ENCODE measurements around the gene EGFLAM.
A peak's percentile ranks its signal among the peaks of the same experiment; 100 is the strongest.

Gene EGFLAM

GRCh38 chr5:38417658-38418017 is 159.3 kb downstream of the EGFLAM start:
- no peak for DNase-seq (ENCODE audit: low read depth)

DNA sequence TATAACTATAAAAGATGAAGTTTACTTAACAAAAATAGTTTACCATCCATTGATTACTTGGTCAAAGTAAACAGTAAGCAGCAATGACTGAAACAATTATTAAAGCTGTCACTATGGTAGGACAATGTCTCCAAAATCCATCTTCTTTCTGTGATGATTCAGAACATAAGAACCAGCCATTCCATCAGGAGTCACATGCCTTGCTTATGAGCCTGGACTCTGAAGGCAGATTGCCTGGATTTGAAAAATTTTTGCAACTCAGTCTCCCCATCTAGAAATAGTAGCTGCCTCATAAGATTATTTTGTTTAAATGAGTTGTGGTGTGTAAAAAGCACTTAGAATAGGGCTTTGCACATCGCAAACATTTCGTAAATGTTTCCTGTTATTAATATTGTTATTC is 161.9 kb downstream of the EGFLAM start:
- no peak for DNase-seq (ENCODE audit: low read depth)

DNA sequence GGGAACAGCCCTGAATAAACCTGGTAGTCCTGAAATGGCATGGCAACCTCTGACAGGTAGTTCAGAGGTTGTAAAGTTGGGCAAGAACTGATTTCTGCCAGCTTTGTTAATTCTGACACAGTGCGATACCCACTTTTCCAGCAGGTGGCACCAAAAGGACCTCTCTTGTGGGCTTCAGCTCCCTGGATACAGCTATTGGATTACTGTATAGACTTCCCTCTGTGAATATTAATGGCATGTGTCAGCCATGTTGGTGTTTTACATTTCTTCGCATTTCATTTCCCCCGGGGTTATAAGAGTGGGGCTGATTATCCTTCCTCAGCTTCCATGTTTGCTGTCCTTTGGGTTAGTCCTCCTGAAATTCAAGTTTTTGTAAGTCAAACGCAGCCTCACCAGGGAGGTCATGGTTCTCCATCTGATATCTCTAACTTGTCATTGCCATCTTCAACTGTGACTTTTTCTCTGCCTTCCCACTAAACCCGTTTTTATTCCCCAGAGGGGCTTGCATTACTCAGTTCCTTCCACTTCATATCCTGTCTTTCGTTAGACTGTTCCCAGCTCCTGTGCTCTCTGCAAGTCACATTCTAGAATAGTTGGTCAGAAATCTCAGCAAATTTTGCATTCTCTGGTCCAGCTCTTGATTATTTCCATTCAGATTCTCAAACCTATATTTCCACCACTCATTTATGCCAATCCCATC is 162.5 kb downstream of the EGFLAM start:
- no peak for DNase-seq (ENCODE audit: low read depth)

DNA sequence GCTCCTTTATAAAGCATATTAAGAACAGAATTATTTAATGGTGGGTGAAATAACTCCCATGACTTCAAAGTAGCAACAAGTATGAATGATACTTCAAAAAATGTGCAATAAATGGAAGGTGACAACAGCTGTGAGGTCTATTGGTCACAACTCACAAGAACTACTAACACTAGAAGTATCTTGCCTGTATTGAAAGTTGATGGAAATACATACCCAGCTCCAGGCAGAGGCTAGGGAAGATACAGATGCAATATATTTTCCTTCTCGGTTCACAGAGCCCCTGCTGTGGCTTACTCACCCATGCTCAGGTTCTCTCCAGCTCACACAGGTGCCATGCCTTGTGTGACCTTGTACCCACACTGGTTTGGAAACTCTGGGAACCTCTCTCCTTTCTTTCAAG is 164.3 kb downstream of the EGFLAM start:
- DNase-seq (ENCODE audit: low read depth), result no peak

- no peak for DNase-seq (ENCODE audit: low read depth)
Measured at GRCh38 chr5:38423276-38424147, 165.2 kb downstream of the EGFLAM start.

- no peak for DNase-seq (ENCODE audit: low read depth)
Measured at GRCh38 chr5:38424148-38425060, 166.0 kb downstream of the EGFLAM start.

DNA sequence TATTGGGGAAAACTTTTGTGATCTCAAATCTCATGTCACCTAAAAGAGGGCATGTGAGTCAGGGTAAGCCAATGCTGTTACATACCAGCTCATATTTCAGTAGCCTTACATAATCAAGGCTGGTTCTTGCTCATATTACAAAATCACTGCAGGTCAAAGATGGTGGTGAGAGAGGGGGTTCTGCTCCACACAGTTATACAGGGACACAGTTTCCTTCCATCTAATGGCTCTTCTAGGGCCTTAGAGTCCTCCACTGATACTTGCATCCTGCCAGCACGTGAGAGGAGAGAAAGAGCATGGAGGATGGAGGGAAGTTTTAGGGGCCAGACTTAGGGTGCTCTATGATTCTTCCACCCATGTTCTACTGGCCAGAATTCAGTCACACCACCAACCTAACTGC is 168.1 kb downstream of the EGFLAM start:
- DNase-seq (ENCODE audit: low read depth), result no peak

DNA sequence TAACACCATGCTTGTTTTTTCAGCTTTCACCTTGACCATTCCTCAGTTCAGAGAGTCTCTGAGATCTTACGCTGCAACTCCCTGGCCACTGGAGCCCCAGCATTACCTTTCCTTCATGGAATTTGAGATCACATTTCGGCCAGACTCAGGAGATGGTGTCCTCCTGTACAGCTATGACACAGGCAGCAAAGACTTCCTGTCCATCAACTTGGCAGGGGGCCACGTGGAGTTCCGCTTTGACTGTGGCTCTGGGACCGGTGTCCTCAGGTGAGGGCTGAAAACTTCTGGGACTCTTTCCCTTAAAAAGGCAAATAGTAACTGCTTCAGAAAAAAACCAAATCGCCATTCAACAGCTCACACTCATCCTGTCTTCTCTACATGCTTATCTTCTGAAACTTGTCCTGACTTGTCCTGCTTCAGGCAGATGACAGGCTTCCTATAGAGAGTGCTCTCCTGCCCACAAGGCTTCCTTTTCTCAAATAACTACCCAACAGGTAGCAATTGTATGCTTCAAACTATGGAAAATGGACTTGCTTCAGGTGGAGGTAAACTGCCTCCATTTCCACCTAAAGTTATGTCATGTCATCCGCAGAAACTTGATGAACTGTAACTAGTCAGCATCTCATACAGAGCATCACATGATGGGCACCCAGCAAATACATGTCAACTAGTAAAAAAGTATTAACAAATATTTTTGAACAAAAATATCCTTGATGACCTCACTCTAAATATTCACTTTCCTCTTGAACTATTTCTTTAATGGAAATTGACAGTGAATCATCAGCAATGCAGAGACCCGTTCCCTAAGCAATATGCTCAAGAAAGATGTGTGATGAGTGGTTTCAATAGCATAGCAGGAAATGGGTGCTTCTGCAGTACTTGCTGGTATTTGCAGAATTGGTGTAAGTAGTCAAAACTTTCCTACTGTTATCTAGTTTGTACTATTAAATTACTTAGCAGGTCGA is 168.9 kb downstream of the EGFLAM start:
- no peak for DNase-seq (ENCODE audit: low read depth)

DNA sequence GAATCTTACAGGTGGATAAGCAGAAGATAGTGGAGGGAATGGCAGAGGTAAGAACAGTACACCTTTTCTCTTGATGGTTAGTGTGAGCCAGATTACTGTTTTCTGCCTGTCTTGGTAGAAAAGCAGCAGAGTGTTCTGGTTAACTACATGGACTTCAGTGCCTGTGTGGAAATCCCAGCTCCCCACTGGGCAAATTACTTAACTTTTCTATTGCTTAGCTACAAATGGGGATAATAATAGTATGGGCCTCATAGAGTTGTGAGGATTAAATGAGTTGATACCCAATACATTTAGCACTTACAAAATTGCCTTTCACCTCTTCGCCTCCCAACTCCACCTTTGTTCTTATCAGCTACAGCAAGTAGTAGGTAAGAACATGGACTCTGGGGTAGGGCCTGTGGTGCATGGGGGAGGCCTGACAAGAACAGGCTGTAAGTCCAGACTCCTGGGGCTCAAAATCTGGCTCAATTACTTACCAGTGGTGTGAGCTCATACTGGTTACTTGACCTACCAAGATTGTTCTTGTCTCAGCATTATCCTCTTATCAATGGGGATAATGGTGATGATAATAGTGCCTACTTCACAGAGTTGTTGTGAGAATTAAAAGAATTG is 173.0 kb downstream of the EGFLAM start:
- DNase-seq (ENCODE audit: low read depth), result no peak

DNA sequence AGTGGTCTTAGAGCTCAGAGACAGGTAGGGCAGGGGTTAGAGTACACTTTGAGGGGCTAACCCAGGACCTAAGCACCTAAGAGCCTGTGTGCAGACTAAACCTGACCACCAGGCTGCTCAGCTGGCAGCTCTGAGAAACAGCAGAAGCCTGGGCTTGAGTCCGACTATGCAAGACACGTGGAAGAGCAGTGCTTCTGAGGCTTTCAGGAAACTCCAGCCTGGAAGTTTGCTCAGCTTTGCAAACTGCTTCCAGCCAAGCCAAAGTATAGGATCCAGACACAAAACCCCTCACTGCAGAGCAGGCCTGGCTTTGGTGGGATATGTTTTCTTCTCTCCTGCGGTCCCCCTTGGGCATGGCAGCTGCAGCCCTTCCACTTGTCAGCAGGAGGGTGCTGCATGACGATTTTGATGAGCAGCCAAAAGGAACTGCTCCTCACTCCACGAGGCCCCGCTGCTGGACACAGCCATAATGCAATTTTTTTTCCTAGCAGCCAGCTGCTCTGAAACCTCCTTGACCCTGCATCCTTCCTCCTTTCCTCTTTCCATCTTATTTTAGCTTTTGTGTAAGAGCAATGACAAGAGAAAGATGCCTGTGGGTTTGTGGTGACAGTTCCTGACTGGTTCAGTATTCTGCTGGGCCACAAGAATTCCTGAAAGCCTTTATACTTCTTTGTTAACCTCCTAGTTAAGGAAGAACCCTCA is 175.0 kb downstream of the EGFLAM start:
- no peak for DNase-seq (ENCODE audit: low read depth)

GRCh38 chr5:38434966-38435705 is 176.8 kb downstream of the EGFLAM start:
- DNase-seq (ENCODE audit: low read depth), result no peak

GRCh38 chr5:38438757-38439156 is 180.4 kb downstream of the EGFLAM start:
- DNase-seq (ENCODE audit: low read depth), result no peak

GRCh38 chr5:38441453-38442246 is 183.3 kb downstream of the EGFLAM start:
- DNase-seq (ENCODE audit: low read depth), result peak; percentile 63

DNA sequence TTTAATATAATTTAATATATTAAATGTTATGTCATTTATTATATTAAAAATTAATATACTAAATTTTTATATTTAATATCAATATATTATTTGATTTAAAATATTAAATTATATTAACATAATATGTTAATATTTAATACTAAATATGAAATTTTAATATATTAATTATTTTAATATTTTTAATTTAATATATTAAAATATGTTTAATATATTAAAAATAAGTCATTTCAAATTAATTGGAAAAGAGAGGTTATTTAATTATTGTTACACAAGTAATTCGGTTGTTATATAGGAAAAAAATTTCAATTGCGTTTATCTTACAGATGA is 183.9 kb downstream of the EGFLAM start:
- no peak for DNase-seq (ENCODE audit: low read depth)

DNA sequence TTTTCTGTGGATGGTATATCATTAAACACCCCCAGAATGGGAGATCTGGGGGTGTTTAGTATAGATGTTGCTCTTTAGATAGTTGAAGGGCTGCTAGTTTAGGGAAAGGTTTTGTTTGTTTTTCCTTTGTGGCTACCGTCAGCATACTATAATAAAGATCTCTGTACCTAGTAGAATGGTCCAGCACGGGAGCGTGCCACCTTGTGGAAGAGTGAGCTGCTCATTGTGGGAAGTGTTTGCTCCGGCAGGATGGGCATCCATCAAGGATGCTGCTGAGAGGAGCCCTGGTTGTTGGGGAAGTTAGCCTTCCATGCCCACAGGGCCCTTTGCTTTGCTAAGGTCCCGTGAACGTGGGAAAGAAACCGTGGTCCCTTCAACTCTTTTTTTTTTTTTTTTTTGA is 185.0 kb downstream of the EGFLAM start:
- no peak for DNase-seq (ENCODE audit: low read depth)

DNA sequence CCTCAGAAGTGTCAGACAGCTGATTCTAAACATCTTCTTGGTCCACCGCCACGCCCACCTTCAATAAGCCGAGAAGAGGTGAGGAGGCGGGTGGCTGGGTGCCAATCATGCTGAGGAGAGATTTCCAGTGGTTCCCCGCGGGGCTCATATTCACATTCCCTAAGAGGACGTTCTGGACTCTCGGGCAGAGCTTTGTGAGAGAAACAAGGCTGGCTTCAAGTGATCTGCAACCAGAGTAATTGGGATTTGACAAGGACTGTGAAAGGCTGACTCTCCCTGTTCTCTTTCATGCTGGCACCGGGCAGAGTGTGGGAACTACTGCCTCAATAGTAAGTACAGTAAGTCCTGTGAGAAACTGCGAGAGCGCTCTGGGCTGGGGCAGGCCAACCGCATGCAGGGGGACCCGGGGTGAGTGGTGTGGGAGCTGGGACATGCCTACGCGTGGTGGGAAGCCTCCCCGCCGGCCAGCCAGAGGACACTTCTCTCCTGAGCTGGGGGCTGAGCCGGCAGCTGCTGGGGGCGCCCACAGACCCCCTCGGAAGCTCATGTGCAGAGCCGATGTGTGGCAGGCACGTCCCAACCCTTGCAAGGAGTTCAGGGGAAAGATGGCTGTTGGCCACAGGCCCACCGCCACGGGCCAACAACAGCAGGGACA is 187.1 kb downstream of the EGFLAM start:
- DNase-seq (ENCODE audit: low read depth), result no peak

DNA sequence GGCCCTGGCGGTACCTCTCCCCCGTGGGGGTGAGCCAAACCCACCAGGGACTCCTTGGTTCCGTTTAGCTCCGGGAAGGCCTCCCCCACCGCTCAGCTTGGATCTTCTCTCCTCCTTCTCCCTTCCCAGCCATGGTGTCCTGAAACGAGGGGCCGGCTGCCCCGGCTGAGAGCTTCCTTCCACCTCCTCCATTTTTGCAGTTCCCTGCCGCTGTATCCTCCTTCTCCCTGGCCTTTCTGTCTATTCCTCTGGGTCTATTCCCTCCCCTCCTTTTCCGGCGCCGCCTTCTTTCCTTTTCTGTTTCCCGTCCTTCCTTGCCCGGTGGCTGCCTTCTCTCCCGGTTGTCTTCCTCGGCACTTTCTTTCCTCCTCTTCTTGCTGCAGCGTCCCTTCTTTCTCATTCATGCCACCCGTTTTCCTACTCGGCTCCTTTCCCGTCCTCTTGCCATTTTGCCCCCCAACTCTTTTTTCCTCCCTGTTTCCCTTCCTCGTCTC is 187.7 kb downstream of the EGFLAM start:
- no peak for DNase-seq (ENCODE audit: low read depth)

- no peak for DNase-seq (ENCODE audit: low read depth)
Measured at GRCh38 chr5:38447056-38447455, 188.7 kb downstream of the EGFLAM start.

Data from T follicular helper cell (primary cell).